IMR-90 (cell line): ENCODE data around the gene DNM3. TPM values are rescaled to one million over a fixed set of nuclear protein-coding genes. Genes with fewer than 3 reads are reported as not detected.

ENCODE experiments used
- ATAC-seq: fragments of 200-7000 bp; cut with Tn5 transposase; 2 replicates; pipeline ENCODE4 v1.9.1; 2020; ENCODE audit warnings: low read depth, mild to moderate bottlenecking, moderate library complexity
- BruUV-seq: library from RNA; stranded (reverse); fragments of 400-500 nt; replicated peaks from 2 replicates; lab custom pipeline; 2021; lab: Mats Ljungman, UMichigan
- CTCF ChIA-PET: fragments of 300-600 bp; formaldehyde crosslinking; extraction: SDS; loops from one replicate; lab custom pipeline; 2021; ENCODE audit warnings: antibody characterized with exemption; lab: Yijun Ruan, JAX
- POLR2A ChIA-PET: fragments of 300-600 bp; sonication (Branson Sonifier 250); formaldehyde crosslinking; loops from one replicate; lab custom pipeline; 2022; ENCODE audit warnings: antibody characterized with exemption; ENCODE audit not compliant: unreplicated experiment; lab: Charles Lee
- DNase-seq: peaks from one replicate; pipeline ENCODE4 v3.0.0; 2013
- H2AFZ ChIP-seq: replicated peaks from 2 replicates; pipeline ENCODE3; 2013; ENCODE audit warnings: low read length, mild to moderate bottlenecking; ENCODE audit not compliant: poor library complexity
- H2AK5ac ChIP-seq: 2 replicates; pipeline ENCODE4 v1.6.1; 2013; ENCODE audit warnings: low read depth, low read length, inconsistent platforms
- H2AK9ac ChIP-seq: replicated peaks from 2 replicates; pipeline ENCODE3; 2013; ENCODE audit warnings: mild to moderate bottlenecking, low read depth, low read length, moderate library complexity; ENCODE audit not compliant: poor library complexity
- H2BK120ac ChIP-seq: 2 replicates; pipeline ENCODE4 v1.6.1; 2013; ENCODE audit warnings: low read depth, low read length, inconsistent platforms
- H2BK15ac ChIP-seq: 3 replicates; pipeline ENCODE4 v1.6.1; 2013; ENCODE audit warnings: low read depth, low read length, inconsistent platforms
- H2BK20ac ChIP-seq: 2 replicates; pipeline ENCODE4 v1.6.1; 2013; ENCODE audit warnings: low read depth, mild to moderate bottlenecking, inconsistent platforms, low read length, moderate library complexity
- H2BK5ac ChIP-seq: 2 replicates; pipeline ENCODE4 v1.6.1; 2013; ENCODE audit warnings: mild to moderate bottlenecking, low read depth, low read length, inconsistent platforms; ENCODE audit not compliant: poor library complexity, severe bottlenecking
- H3K14ac ChIP-seq: replicated peaks from 2 replicates; pipeline ENCODE4 v1.6.1; 2013; ENCODE audit warnings: low read depth, low read length, inconsistent platforms
- H3K18ac ChIP-seq: 2 replicates; pipeline ENCODE4 v1.6.1; 2013; ENCODE audit warnings: low read depth, low read length, control low read depth
- H3K23ac ChIP-seq: 2 replicates; pipeline ENCODE4 v1.6.1; 2013; ENCODE audit warnings: low read depth, low read length, inconsistent platforms
- H3K27ac ChIP-seq: 2 replicates; pipeline ENCODE4 v1.5.1; 2013; ENCODE audit warnings: mild to moderate bottlenecking, control low read depth, low read length; ENCODE audit not compliant: insufficient read depth
- H3K27me3 ChIP-seq: 2 replicates; pipeline ENCODE4 v1.6.1; 2013; ENCODE audit warnings: low read length; ENCODE audit not compliant: control insufficient read depth, insufficient read depth
- H3K36me3 ChIP-seq: 2 replicates; pipeline ENCODE4 v1.6.1; 2013; ENCODE audit warnings: low read length, mixed read lengths; ENCODE audit not compliant: control insufficient read depth, insufficient read depth
- H3K4ac ChIP-seq: 2 replicates; pipeline ENCODE4 v1.6.1; 2013; ENCODE audit warnings: low read depth, low read length, inconsistent platforms
- H3K4me1 ChIP-seq: 2 replicates; pipeline ENCODE4 v1.6.1; 2013; ENCODE audit warnings: low read length, mixed read lengths; ENCODE audit not compliant: control insufficient read depth, insufficient read depth
- H3K4me2 ChIP-seq: 2 replicates; pipeline ENCODE4 v1.6.1; 2013; ENCODE audit warnings: low read depth, mild to moderate bottlenecking, control low read depth, low read length, moderate library complexity
- H3K4me3 ChIP-seq: 2 replicates; pipeline ENCODE4 v1.5.1; 2013; ENCODE audit warnings: low read depth, mild to moderate bottlenecking, control low read depth, low read length, moderate library complexity; ENCODE audit not compliant: insufficient read depth
- H3K56ac ChIP-seq: 2 replicates; pipeline ENCODE4 v1.6.1; 2013; ENCODE audit warnings: low read length, inconsistent platforms; ENCODE audit not compliant: insufficient read depth; ENCODE audit errors: extremely low read depth
- H3K79me1 ChIP-seq, 2 experiments: 2 replicates each; pipeline ENCODE4 v1.6.1; 2013; ENCODE audit warnings: low read length in 2 of 2, inconsistent platforms in 1 of 2, low read depth in 1 of 2
- H3K9ac ChIP-seq: 2 replicates; pipeline ENCODE4 v1.6.1; 2013; ENCODE audit warnings: low read depth, low read length, control low read depth
- H3K9me1 ChIP-seq: 2 replicates; pipeline ENCODE4 v1.6.1; 2013; ENCODE audit warnings: low read length, inconsistent platforms; ENCODE audit not compliant: insufficient read depth
- H3K9me3 ChIP-seq: 2 replicates; pipeline ENCODE4 v1.6.1; 2013; ENCODE audit warnings: low read length; ENCODE audit not compliant: control insufficient read depth, insufficient read depth
- H4K20me1 ChIP-seq: 2 replicates; pipeline ENCODE4 v1.6.1; 2013; ENCODE audit warnings: low read length, inconsistent platforms; ENCODE audit not compliant: insufficient read depth
- H4K5ac ChIP-seq: 2 replicates; pipeline ENCODE4 v1.6.1; 2013; ENCODE audit warnings: mild to moderate bottlenecking, low read depth, low read length, control low read depth
- H4K8ac ChIP-seq, 2 experiments: 2 replicates each; pipeline ENCODE4 v1.6.1; 2013; ENCODE audit warnings: low read depth in 2 of 2, low read length in 2 of 2, control low read depth in 1 of 2, inconsistent platforms in 1 of 2
- H4K91ac ChIP-seq: 2 replicates; pipeline ENCODE4 v1.6.1; 2013; ENCODE audit warnings: low read depth, low read length, inconsistent platforms; ENCODE audit not compliant: insufficient read depth
- BHLHE40 ChIP-seq: fragments of 150-350 bp; IDR thresholded peaks from 2 replicates; pipeline ENCODE4 v1.6.1; 2016; ENCODE audit warnings: mild to moderate bottlenecking, low read depth, low read length
- CEBPB ChIP-seq: IDR thresholded peaks from 2 replicates; pipeline ENCODE4 v1.6.1; 2012; ENCODE audit warnings: low read depth, low read length, improper control_type of control experiment
- CHD1 ChIP-seq: IDR thresholded peaks from 2 replicates; pipeline ENCODE4 v1.6.1; 2012; ENCODE audit warnings: low read depth, low read length, improper control_type of control experiment
- FOS ChIP-seq: fragments of 150-350 bp; IDR thresholded peaks from 2 replicates; pipeline ENCODE4 v1.6.1; 2016; ENCODE audit warnings: low read depth, low read length
- MAZ ChIP-seq: IDR thresholded peaks from 2 replicates; pipeline ENCODE4 v1.6.1; 2012; ENCODE audit warnings: low read depth, mild to moderate bottlenecking, low read length, improper control_type of control experiment, moderate library complexity, borderline replicate concordance
- MXI1 ChIP-seq: IDR thresholded peaks from 2 replicates; pipeline ENCODE4 v1.6.1; 2012; ENCODE audit warnings: low read depth, mild to moderate bottlenecking, low read length, moderate library complexity, borderline replicate concordance
- RCOR1 ChIP-seq: IDR thresholded peaks from 2 replicates; pipeline ENCODE4 v1.6.1; 2012; ENCODE audit warnings: mild to moderate bottlenecking, low read length, improper control_type of control experiment; ENCODE audit not compliant: insufficient replicate concordance
- RFX5 ChIP-seq: IDR thresholded peaks from 2 replicates; pipeline ENCODE4 v1.8.0; 2012; ENCODE audit warnings: low read depth, mild to moderate bottlenecking, low read length, moderate library complexity
- WGBS, 2 experiments: methylation state at CpG; one replicate each; pipeline versions ENCODE4 v1.1.5 to v1.1.7; 2013; ENCODE audit warnings: missing lambda C conversion rate in 2 of 2; ENCODE audit not compliant: insufficient read length in 1 of 2; ENCODE audit errors: extremely low coverage in 2 of 2; 5-methylcytosine and 5-hydroxymethylcytosine counted together
- dilution Hi-C: fragments of 300-500 bp; cut with HindIII; formaldehyde crosslinking; loops from one replicate; pipeline ENCODE4 v1.14.3; 2018; ENCODE audit warnings: low sequenced_read_pairs; ENCODE audit not compliant: unreplicated experiment
- in situ Hi-C: fragments of 300-500 bp; cut with MboI; formaldehyde crosslinking; loops from 3 replicates; pipeline ENCODE4 v1.14.3; 2019; ENCODE audit warnings: low sequenced_read_pairs, inconsistent platforms, mixed read lengths
- intact Hi-C: fragments of 100-400 bp; cut with micrococcal nuclease; formaldehyde crosslinking; loops from 2 replicates; pipeline ENCODE4 v1.10.0; 2022
- polyA plus RNA-seq, 3 experiments: library from polyadenylated mRNA; depleted of rRNA; stranded (reverse); fragments of >200 nt; gene quantifications; 2 replicates each; pipeline ENCODE4 v1.2.3, GENCODE V29; 2012; ENCODE audit warnings: low replicate concordance in 1 of 3
- total RNA-seq: library from RNA; depleted of rRNA; stranded (reverse); fragments of >200 nt; gene quantifications from 2 replicates; pipeline ENCODE4 v1.2.3, GENCODE V29; 2012
- TF ChIP-seq, protein P1 (sequence below): fragments of 150-350 bp; IDR thresholded peaks from 2 replicates; pipeline ENCODE4 v1.6.1; 2016; ENCODE audit warnings: low read depth, mild to moderate bottlenecking, low read length, moderate library complexity, borderline replicate concordance
- TF ChIP-seq, protein P2 (sequence below): fragments of 150-350 bp; IDR thresholded peaks from 2 replicates; pipeline ENCODE4 v1.6.1; 2017; ENCODE audit warnings: mild to moderate bottlenecking, antibody characterized with exemption, low read length, low read depth

DNM3 gene
- total and polyA plus RNA-seq, 2 of the 4 experiments (the other 2 are of a cell fraction): 0.36 TPM

DNA sequence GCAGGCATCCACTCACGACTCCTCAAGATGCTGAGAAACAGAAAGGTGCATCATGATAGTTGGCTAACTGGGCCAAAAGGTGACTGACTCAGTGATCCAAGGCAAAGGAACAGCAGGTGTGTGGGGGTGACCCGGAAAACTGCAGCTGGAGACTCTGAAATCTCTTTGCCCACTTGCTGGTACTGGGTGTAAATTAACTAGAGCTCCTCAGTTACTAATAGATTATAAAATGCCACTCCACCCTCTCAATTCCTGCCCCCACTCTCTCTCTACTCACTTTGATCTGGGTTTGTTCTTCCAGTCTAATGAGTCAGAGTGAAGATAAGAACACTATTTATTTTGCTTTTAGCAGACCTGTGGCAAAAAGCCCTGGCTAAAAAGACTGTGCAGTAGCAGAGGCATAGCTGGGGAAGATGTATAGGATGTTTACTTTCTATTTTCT lies 609.7 kb downstream of the DNM3 start:
- no peak overlapping the region for H3K9ac ChIP-seq
- no peak overlapping the region for H2AK5ac ChIP-seq
- no TSS peak for BruUV-seq
- no peak for TF ChIP-seq CHD1
- TF ChIP-seq CEBPB: no peak
- TF ChIP-seq BHLHE40: no peak
- no peak for TF ChIP-seq RCOR1
- peak; percentile 68; the same call in 1 of the 2 replicates for TF ChIP-seq MAZ
- TF ChIP-seq FOS: peak; percentile 59; the same call in 1 of the 2 replicates
- TF ChIP-seq MXI1: no peak
- TF ChIP-seq, protein P1, sequence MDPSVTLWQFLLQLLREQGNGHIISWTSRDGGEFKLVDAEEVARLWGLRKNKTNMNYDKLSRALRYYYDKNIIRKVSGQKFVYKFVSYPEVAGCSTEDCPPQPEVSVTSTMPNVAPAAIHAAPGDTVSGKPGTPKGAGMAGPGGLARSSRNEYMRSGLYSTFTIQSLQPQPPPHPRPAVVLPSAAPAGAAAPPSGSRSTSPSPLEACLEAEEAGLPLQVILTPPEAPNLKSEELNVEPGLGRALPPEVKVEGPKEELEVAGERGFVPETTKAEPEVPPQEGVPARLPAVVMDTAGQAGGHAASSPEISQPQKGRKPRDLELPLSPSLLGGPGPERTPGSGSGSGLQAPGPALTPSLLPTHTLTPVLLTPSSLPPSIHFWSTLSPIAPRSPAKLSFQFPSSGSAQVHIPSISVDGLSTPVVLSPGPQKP: no peak
- TF ChIP-seq RFX5: no peak
- TF ChIP-seq, protein P2, sequence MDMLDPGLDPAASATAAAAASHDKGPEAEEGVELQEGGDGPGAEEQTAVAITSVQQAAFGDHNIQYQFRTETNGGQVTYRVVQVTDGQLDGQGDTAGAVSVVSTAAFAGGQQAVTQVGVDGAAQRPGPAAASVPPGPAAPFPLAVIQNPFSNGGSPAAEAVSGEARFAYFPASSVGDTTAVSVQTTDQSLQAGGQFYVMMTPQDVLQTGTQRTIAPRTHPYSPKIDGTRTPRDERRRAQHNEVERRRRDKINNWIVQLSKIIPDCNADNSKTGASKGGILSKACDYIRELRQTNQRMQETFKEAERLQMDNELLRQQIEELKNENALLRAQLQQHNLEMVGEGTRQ: no peak
- peak; percentile 45 for ATAC-seq
- peaks cover 7% of the 10 kb centered on the region; the same call in 1 of the 2 replicates for H3K9me1 ChIP-seq
- H4K5ac ChIP-seq: no peak overlapping the region
- H3K79me1 ChIP-seq: no peaks in the 10 kb centered on the region
- no peaks in the 10 kb centered on the region for H3K36me3 ChIP-seq
- H3K4me3 ChIP-seq: no peak overlapping the region
- no CpG with 5 or more reads among the region's 2 CpGs for WGBS, 2 experiments
- H3K14ac ChIP-seq: no peak overlapping the region
- H3K23ac ChIP-seq: no peak overlapping the region
- H4K91ac ChIP-seq: no peak overlapping the region
- ChIA-PET CTCF (interaction anchor here (0.7 to 1.6 kb wide), 2 partner anchors 269 to 910 kb away, joined by 3 to 10 read pairs; no protein-coding TSS in a partner anchor), POLR2A (no interaction called here)
- H2BK5ac ChIP-seq: no peak overlapping the region
- no peak overlapping the region for H2AFZ ChIP-seq
- no peak overlapping the region for H2BK120ac ChIP-seq
- H3K18ac ChIP-seq: no peak overlapping the region
- no peak overlapping the region for H3K27ac ChIP-seq
- H3K4me2 ChIP-seq: peak overlapping the region; percentile 32; the same call in 1 of the 2 replicates
- intact Hi-C loops (loop anchor here (2.0 kb wide), 1 partner anchor 82 kb away; the partner anchor contains the start of gene SUCO), dilution Hi-C loops (no loop called here), in situ Hi-C loops (loop anchor here (5.0 kb wide), 1 partner anchor 266 kb away; no protein-coding TSS in a partner anchor)
- no peak overlapping the region for H3K56ac ChIP-seq
- H3K4me1 ChIP-seq: peaks cover 10% of the 10 kb centered on the region
- H4K8ac ChIP-seq: no peak overlapping the region
- H3K4ac ChIP-seq: no peak overlapping the region
- H3K9me3 ChIP-seq: no peaks in the 10 kb centered on the region
- no peak overlapping the region for H2AK9ac ChIP-seq
- no peaks in the 10 kb centered on the region for H4K20me1 ChIP-seq
- DNase-seq: peak; percentile 79
- H3K27me3 ChIP-seq: peaks cover 13% of the 10 kb centered on the region
- no peak overlapping the region for H2BK15ac ChIP-seq
- no peak overlapping the region for H2BK20ac ChIP-seq
